Kidney tubule cell (primary cell): ENCODE measurements around the gene RASGRF2.
"Not testable (repeated sequence)": the region's sequence is repeated elsewhere in the genome, so short reads cannot be mapped to it uniquely, and the experiment has no call there.

ENCODE experiments used
- DNase-seq: peaks from one replicate; pipeline ENCODE4 v3.0.0-alpha.2; 2018; ENCODE audit warnings: low spot score

RASGRF2 gene

GRCh38 chr5:81020478-81021167 lies 60.5 kb downstream of the RASGRF2 start:
- peak; percentile 71 for DNase-seq

GRCh38 chr5:81021486-81021885 lies 61.3 kb downstream of the RASGRF2 start:
- peak; percentile 65 for DNase-seq

GRCh38 chr5:81021951-81022687 lies 62.0 kb downstream of the RASGRF2 start:
- peak; percentile 56 for DNase-seq

GRCh38 chr5:81022688-81023084 lies 62.5 kb downstream of the RASGRF2 start:
- DNase-seq = no peak

- no peak for DNase-seq
Measured at GRCh38 chr5:81023261-81023970, 63.3 kb downstream of the RASGRF2 start.

GRCh38 chr5:81027481-81028058 lies 67.4 kb downstream of the RASGRF2 start:
- no peak for DNase-seq

- DNase-seq = not testable (repeated sequence)
Measured at GRCh38 chr5:81028888-81029287, 68.7 kb downstream of the RASGRF2 start.

- DNase-seq = peak; percentile 17
Measured at GRCh38 chr5:81029736-81030135, 69.6 kb downstream of the RASGRF2 start.

- DNase-seq = not testable (repeated sequence)
Measured at GRCh38 chr5:81030236-81031034, 70.3 kb downstream of the RASGRF2 start.

GRCh38 chr5:81035522-81035921 lies 75.4 kb downstream of the RASGRF2 start:
- no peak for DNase-seq

- DNase-seq = no peak
Measured at GRCh38 chr5:81038495-81038894, 78.3 kb downstream of the RASGRF2 start.

- no peak for DNase-seq
Measured at GRCh38 chr5:81044868-81045267, 84.7 kb downstream of the RASGRF2 start.

GRCh38 chr5:81045389-81045807 lies 85.2 kb downstream of the RASGRF2 start:
- DNase-seq = peak; percentile 88

GRCh38 chr5:81046041-81046440 lies 85.9 kb downstream of the RASGRF2 start:
- no peak for DNase-seq

- no peak for DNase-seq
Measured at GRCh38 chr5:81052325-81052724, 92.2 kb downstream of the RASGRF2 start.

GRCh38 chr5:81053282-81053681 lies 93.1 kb downstream of the RASGRF2 start:
- DNase-seq = not testable (repeated sequence)

- DNase-seq = no peak
Measured at GRCh38 chr5:81058121-81058520, 98.0 kb downstream of the RASGRF2 start.

GRCh38 chr5:81065492-81065891 lies 105.3 kb downstream of the RASGRF2 start:
- no peak for DNase-seq

- DNase-seq = no peak
Measured at GRCh38 chr5:81066102-81066501, 105.9 kb downstream of the RASGRF2 start.

- no peak for DNase-seq
Measured at GRCh38 chr5:81067406-81067805, 107.2 kb downstream of the RASGRF2 start.

- DNase-seq = no peak
Measured at GRCh38 chr5:81068063-81068462, 107.9 kb downstream of the RASGRF2 start.

GRCh38 chr5:81068635-81069034 lies 108.5 kb downstream of the RASGRF2 start:
- no peak for DNase-seq
